Right atrium auricular region (tissue), 2 donors: ENCODE data around the gene ITGA1. TPM values are rescaled to one million over a fixed set of nuclear protein-coding genes. Genes with fewer than 3 reads are reported as not detected.
A peak's percentile ranks its signal among the peaks of the same experiment; 100 is the strongest.

Experiments
- DNase-seq: peaks from one replicate; pipeline ENCODE4 v3.0.0-alpha.2; 2019; ENCODE audit warnings: low spot score
- H3K27ac ChIP-seq, 2 donors: fragments of 200-600 bp; sonication (generic); 1 replicate in 1 of 2; 2 replicates in 1 of 2; pipeline ENCODE4 v1.5.1; 2016 to 2019
- H3K27me3 ChIP-seq, 2 donors: fragments of 200-600 bp; sonication (generic); one replicate each; pipeline versions ENCODE4 v1.5.1 to v1.6.0; 2017 to 2019
- H3K36me3 ChIP-seq: fragments of 200-600 bp; sonication (generic); one replicate; pipeline ENCODE4 v1.5.1; 2016
- H3K4me1 ChIP-seq, 2 donors: fragments of 200-600 bp; sonication (generic); one replicate each; pipeline versions ENCODE4 v1.5.1 to v1.6.0; 2017 to 2019
- H3K4me3 ChIP-seq, 2 donors: fragments of 200-600 bp; sonication (generic); 1 replicate in 1 of 2; 2 replicates in 1 of 2; pipeline ENCODE4 v1.5.1; 2017 to 2019; ENCODE audit warnings: mild to moderate bottlenecking in 1 of 2, moderate library complexity in 1 of 2
- H3K9me3 ChIP-seq, 2 donors: fragments of 200-600 bp; sonication (generic); one replicate each; pipeline ENCODE4 v1.5.1; 2019
- total RNA-seq, 2 donors: library from RNA; depleted of rRNA; stranded (reverse); fragments of >200 nt; gene quantifications; one replicate each; pipeline ENCODE4 v1.1.0, GENCODE V29; 2016
- TF ChIP-seq, protein P1 (sequence below), 2 donors: fragments of 200-600 bp; sonication (generic); IDR thresholded peaks; one replicate each; pipeline ENCODE4 v1.5.1; 2019; ENCODE audit warnings: antibody characterized with exemption in 2 of 2

Gene ITGA1
- total RNA-seq, 2 donors from 2014 or later = 13.2 to 26.8 TPM

DNA sequence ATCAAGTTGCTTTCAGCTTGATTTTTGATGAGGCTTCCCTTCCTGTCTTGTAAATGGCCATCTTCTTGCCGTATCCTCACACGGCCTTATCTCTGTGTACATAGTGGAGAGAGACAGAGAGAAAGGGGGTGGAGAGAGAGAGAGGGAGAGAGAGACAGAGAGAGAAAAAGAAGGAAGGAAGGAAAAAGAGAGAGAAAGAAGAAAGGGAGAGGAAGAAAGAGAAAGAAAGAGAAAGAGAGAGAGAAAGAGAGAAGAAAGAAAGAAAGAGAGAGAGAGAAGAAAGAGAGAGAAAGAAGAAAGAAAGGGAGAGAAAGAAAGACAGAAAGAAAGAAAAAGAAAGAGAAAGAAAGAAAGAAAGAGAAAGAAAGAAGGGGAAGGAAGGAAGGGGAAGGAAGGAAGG, 46.6 kb downstream of the ITGA1 start:
- Histone ChIP-seq H3K9me3 (no peaks in the 10 kb centered on the region), H3K4me1 (no peaks in the 10 kb centered on the region), H3K36me3 (no peaks in the 10 kb centered on the region), H3K27me3 (no peaks in the 10 kb centered on the region), H3K27ac (no peak overlapping the region), H3K4me3 (no peak overlapping the region)
- TF ChIP-seq, protein P1, sequence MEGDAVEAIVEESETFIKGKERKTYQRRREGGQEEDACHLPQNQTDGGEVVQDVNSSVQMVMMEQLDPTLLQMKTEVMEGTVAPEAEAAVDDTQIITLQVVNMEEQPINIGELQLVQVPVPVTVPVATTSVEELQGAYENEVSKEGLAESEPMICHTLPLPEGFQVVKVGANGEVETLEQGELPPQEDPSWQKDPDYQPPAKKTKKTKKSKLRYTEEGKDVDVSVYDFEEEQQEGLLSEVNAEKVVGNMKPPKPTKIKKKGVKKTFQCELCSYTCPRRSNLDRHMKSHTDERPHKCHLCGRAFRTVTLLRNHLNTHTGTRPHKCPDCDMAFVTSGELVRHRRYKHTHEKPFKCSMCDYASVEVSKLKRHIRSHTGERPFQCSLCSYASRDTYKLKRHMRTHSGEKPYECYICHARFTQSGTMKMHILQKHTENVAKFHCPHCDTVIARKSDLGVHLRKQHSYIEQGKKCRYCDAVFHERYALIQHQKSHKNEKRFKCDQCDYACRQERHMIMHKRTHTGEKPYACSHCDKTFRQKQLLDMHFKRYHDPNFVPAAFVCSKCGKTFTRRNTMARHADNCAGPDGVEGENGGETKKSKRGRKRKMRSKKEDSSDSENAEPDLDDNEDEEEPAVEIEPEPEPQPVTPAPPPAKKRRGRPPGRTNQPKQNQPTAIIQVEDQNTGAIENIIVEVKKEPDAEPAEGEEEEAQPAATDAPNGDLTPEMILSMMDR (IDR thresholded peaks at IDR 0.05) = no peak
- DNase-seq = no peak

DNA sequence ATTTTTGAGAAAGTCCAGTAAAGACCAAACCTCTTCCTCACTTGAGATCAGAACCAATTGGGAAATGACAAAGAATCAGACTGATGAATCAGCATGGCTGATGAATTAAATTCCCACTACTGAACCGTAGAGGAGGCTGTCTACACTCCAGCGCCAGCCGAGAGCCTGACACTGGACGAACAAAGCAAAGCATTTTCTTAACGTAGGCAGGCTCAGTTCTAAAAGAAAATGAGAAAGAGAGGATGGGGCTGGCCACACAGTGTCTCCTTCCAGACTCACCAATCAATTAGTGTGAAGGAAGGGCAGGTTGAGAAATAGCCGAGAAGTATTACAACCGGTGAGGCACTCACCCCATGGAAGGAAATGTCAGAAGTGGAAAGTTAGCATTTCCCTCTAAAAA, 49.4 kb downstream of the ITGA1 start:
- Histone ChIP-seq H3K9me3 (no peaks in the 10 kb centered on the region), H3K27me3 (no peaks in the 10 kb centered on the region), H3K4me1 (peaks cover 0 to 9% of the 10 kb centered on the region in 2 donors), H3K27ac (peak overlapping the region; percentile 52 to 68), H3K4me3 (peak overlapping the region in 1 of 2 donors; percentile 7), H3K36me3 (no peaks in the 10 kb centered on the region)
- TF ChIP-seq, protein P1 (IDR thresholded peaks at IDR 0.05) = peak in 1 of 2 donors; percentile 33
- DNase-seq = peak; percentile 63

DNA sequence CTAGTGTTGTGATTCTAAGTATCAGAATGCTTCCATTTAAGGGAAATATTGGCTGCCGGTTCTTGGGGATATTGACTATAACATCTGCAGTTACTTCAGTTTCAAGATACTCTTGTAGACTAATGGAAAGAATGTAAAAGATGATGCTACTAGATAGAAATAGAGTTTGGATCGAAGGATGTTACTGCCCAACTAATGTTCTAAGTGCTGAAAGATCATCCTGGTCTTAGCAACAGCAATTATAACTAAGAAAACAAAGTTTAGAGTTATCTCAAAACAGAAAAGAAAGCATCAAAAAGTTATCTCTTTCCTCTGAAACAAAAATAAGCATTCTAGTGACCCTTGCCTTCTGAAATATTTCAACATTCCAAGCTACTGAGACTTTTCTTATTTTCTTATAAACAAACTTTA, 49.9 kb downstream of the ITGA1 start:
- H3K36me3 ChIP-seq = no peaks in the 10 kb centered on the region
- no peaks in the 10 kb centered on the region for H3K27me3 ChIP-seq
- H3K4me3 ChIP-seq = peak overlapping the region in 1 of 2 donors; percentile 7
- peaks cover 0 to 9% of the 10 kb centered on the region in 2 donors for H3K4me1 ChIP-seq
- no peak for DNase-seq
- H3K27ac ChIP-seq = peak overlapping the region; percentile 52 to 68
- TF ChIP-seq, protein P1 (IDR thresholded peaks at IDR 0.05) = no peak
- no peaks in the 10 kb centered on the region for H3K9me3 ChIP-seq

DNA sequence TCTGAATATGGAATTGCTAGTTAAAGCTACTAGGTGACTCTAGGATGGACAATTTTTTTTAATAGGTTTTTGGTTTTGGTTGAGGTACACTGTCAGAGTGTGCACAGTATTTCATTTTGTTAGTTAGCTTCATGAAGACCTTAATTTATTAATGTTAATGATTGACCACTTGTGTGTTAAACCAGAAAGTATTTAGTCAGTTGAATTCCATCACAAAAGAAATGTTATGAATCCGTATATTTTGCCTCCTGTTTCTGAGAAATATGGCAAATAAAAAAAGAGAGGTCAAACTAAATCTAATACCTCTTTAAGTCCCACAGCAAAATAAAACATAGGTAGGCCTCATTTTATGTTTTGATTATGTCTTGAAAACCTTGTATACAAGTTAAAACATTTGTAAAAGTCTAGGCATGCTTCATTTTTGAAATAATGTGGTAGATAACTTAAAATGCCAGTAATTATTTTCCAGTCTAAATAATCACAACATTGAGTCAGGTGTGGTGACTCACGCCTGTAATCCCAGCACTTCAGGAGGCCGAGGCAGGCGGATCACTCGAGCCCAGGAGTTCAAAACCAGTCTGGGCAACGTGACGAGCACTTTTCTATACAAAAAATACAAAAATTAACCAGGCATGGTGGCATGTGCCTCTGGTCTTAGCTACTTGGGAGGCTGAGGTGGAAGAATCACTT, 50.8 kb downstream of the ITGA1 start:
- Histone ChIP-seq H3K9me3 (no peaks in the 10 kb centered on the region), H3K27me3 (no peaks in the 10 kb centered on the region), H3K27ac (peak overlapping the region; percentile 52 to 68), H3K4me3 (no peak overlapping the region), H3K4me1 (peaks cover 0 to 9% of the 10 kb centered on the region in 2 donors), H3K36me3 (no peaks in the 10 kb centered on the region)
- TF ChIP-seq, protein P1 (IDR thresholded peaks at IDR 0.05) = no peak
- no peak for DNase-seq

DNA sequence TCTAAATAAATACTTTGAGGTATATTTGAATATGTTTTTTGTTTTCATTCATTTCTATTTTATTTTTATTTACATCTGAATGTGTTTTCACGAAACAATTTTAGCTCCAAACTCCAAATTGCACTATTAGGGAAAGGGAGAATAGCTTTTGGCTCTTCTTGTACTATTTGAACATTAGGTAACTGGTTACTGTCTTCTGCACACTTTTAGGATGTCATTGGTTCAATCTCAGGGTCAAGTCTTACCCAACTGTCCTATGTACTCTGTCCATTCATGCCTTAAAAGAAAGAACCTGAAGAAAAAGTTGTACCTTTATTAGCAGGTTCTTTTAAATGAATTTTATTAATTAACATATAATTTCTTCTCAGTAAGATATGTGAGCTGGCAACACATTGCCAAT, 51.6 kb downstream of the ITGA1 start:
- Histone ChIP-seq H3K4me1 (peaks cover 0 to 12% of the 10 kb centered on the region in 2 donors), H3K27ac (peak overlapping the region; percentile 44 to 62), H3K4me3 (no peak overlapping the region), H3K36me3 (no peaks in the 10 kb centered on the region), H3K9me3 (no peaks in the 10 kb centered on the region), H3K27me3 (no peaks in the 10 kb centered on the region)
- TF ChIP-seq, protein P1 (IDR thresholded peaks at IDR 0.05) = no peak
- no peak for DNase-seq
